ENCODE data around the gene SP7.

- no peak for TF ChIP-seq CTCF (IDR thresholded peaks at IDR 0.05; ENCODE audit: extremely low read depth in 1 of 2, insufficient read depth in 1 of 2, low read depth in 1 of 2, low read length in 2 of 2)
- TF ChIP-seq POLR2A (IDR thresholded peaks at IDR 0.05; ENCODE audit: low read depth, low read length), result no peak
- TF ChIP-seq EZH2 (IDR thresholded peaks at IDR 0.05; ENCODE audit: borderline replicate concordance, low read depth, low read length, severe bottlenecking), result no peak
- no peak for TF ChIP-seq MAX (IDR thresholded peaks at IDR 0.05; ENCODE audit: insufficient read depth, insufficient read length)
- TF ChIP-seq MYC (IDR thresholded peaks at IDR 0.05; ENCODE audit: low read depth, low read length), result no peak
- no peak for TF ChIP-seq FOS (IDR thresholded peaks at IDR 0.05; ENCODE audit: borderline replicate concordance, insufficient read depth, low read length)
- TF ChIP-seq GATA2 (IDR thresholded peaks at IDR 0.05; ENCODE audit: insufficient read depth, insufficient read length, low read depth, low read length), result no peak
- TF ChIP-seq POLR2AphosphoS5 (IDR thresholded peaks at IDR 0.05; ENCODE audit: insufficient read depth, low read depth, low read length), result no peak
Observed at GRCh38 chr12:53334822-53335221, 1.3 kb downstream of the SP7 start.

All from endothelial cell of umbilical vein (primary cell).